Kasumi-1 (cell line): ENCODE results near the gene CTAG1B.
"Not testable (repeated sequence)": the region's sequence is repeated elsewhere in the genome, so short reads cannot be mapped to it uniquely, and the experiment has no call there.

ENCODE experiments used
- DNase-seq, 2 experiments: peaks; one replicate each; lab custom pipeline; 2025; lab: John Stamatoyannopoulos, UW

Gene CTAG1B

GRCh38 chrX:154584585-154585183 lies 34.4 kb downstream of the CTAG1B start, which contains the start of gene CTAG1A:
TSS of gene CTAG1A (plus strand) at chrX:154585133. CDS start at chrX:154585207, 74 bp downstream.
- not testable (repeated sequence) for DNase-seq

- not testable (repeated sequence) for DNase-seq
Measured at GRCh38 chrX:154582994-154583393, 36.1 kb downstream of the CTAG1B start.

GRCh38 chrX:154575076-154575475 lies 44.0 kb downstream of the CTAG1B start:
- not testable (repeated sequence) for DNase-seq

GRCh38 chrX:154573061-154573460 lies 46.0 kb downstream of the CTAG1B start:
- not testable (repeated sequence) for DNase-seq

- DNase-seq = not testable (repeated sequence)
Measured at GRCh38 chrX:154570361-154570760, 48.7 kb downstream of the CTAG1B start.
